Measurements from ENCODE around the gene GPS2. TPM values are rescaled to one million over a fixed set of nuclear protein-coding genes. Genes with fewer than 3 reads are reported as not detected.

The GPS2 gene
- total RNA-seq, 1 donor from 2014 or later = 35.3 TPM

GRCh38 chr17:7293159-7293558 lies 22.0 kb downstream of the GPS2 start:
- DNase-seq = no peak

- peak; percentile 27 for DNase-seq
Observed at GRCh38 chr17:7292729-7293128, 22.4 kb downstream of the GPS2 start.

DNA sequence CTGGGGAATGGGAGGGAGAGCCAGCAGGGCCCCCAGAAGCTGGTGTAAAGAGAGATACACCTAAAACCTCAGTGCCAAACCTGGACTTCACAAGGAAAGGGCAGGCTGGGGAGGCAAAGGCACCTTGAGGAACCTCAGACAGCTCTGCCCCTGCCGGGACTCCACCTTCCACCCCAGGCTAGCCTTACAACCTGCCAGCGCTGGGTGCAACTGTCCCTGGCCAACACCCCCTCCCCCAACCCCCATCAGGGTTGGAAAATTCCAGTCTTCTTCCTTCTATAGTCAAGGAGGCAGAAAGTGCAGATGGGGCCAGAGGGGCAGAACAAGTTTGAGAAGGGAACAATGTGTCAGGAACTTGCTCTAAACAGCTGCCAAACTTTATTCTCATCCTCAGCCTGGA lies 23.0 kb downstream of the GPS2 start:
- no peak for DNase-seq

GRCh38 chr17:7290685-7291084 lies 24.5 kb downstream of the GPS2 start:
- DNase-seq = no peak

DNA sequence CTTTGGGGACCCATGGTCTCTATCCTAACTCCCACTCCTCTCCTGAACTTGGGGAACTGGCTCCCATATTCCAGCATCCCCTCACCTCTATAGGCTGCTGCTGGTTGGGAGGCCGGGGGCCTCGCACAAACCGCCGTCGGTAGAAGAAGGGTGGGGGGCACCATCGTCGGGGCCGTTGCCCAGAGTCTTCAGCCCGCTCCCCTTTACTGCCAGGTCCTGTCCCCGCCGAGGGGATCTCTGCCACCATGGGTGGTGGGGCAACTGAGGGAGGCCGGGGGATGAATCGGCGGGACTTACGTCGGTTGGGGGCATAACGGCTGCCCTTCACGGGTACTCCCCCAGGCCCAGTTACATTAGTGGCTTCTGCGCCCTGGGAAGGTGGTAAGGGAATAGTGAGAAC lies 25.0 kb downstream of the GPS2 start:
- no peak for DNase-seq

- no peak for DNase-seq
Observed at GRCh38 chr17:7289256-7290032, 25.7 kb downstream of the GPS2 start.

GRCh38 chr17:7285679-7286078 lies 29.5 kb downstream of the GPS2 start:
- no peak for DNase-seq

- no peak for DNase-seq
Observed at GRCh38 chr17:7284911-7285310, 30.2 kb downstream of the GPS2 start.

DNA sequence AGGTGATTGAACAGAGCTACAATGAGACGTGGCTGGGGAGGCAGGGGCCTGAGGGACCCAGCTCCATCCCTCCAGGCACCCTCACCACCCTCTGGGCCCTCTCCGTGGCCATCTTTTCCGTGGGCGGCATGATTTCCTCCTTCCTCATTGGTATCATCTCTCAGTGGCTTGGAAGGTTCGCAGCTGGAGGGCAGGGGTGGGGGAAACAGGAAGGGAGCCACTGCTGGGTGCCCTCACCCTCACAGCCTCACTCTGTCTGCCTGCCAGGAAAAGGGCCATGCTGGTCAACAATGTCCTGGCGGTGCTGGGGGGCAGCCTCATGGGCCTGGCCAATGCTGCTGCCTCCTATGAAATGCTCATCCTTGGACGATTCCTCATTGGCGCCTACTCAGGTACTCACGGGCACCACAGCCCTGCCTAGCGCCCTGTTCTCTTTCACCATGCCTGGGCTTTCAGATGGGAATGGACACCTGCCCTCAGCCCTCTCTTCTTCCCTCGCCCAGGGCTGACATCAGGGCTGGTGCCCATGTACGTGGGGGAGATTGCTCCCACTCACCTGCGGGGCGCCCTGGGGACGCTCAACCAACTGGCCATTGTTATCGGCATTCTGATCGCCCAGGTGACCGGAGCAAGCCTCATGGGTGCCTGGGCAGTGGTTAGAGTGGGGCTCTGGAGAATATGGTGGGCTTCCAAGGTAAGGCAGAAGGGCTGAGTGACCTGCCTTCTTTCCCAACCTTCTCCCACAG lies 31.5 kb downstream of the GPS2 start:
- no peak for DNase-seq

GRCh38 chr17:7282752-7283321 lies 32.3 kb downstream of the GPS2 start:
- no peak for DNase-seq

DNA sequence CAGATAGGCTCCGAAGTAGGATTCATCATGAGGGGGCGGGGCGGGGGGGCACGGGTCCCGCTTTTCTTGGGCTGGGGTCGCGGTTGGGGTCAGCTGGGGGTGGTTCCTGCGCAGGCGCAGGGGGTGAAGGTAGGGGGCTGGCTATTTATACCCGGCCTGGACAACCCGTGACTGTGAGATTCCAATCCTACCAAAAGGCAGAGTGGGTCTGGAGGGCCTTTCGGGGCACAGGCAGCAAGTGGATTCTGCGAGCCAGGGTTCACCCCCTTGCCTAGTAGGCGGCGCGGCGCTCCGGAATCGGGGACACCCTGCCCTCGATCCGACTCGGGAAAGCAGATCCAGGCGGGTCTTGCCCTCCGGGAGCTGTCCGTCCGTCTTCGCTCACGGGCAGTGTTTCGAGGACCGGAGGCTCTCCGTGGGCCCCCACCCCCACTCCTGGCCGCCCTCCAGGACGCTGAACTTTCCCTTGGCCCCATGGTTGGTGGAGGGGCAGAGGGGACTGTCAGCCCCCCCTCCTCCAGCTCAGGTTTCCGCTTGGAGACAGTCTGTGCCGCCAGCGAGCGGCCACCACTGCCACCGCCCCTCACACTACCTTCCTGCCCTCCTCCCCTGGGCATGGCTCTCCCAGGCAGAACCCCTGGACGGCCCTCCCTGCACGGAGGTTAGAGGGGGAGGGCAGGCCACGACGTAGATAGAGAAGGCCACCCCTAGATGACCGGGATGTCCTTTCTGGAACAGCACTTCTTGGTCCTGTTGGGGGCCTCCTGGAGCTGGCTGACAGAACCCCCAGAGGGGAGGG lies 33.0 kb downstream of the GPS2 start:
- peak; percentile 65 for DNase-seq

GRCh38 chr17:7281074-7281952 lies 33.8 kb downstream of the GPS2 start, which contains the start of gene SLC2A4:
TSS of gene SLC2A4 (plus strand) at chr17:7281718. CDS start at chr17:7281935, 217 bp downstream.
- DNase-seq = peak; percentile 97

- peak; percentile 90 for DNase-seq
Observed at GRCh38 chr17:7280519-7281073, 34.6 kb downstream of the GPS2 start.

DNA sequence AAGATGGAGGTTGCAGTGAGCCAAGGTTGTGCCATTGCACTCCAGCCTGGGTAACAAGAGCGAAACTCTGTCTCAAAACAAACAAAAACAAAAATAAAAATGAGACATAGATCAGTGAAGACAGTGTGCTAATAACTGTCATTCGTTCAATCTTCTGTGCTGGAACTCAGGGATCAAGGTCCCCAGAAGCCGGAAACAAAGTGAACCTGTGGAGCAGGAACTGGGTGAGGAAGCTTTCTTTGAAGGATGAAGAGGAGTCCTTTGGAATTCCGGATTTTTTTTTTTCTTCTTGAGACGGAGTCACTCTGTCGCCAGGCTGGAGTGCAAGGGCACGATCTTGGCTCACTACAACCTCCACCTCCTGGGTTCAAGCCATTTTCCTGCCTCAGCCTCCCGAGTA lies 35.7 kb downstream of the GPS2 start:
- no peak for DNase-seq

GRCh38 chr17:7266784-7267183 lies 48.4 kb downstream of the GPS2 start:
- no peak for DNase-seq

- DNase-seq = no peak
Observed at GRCh38 chr17:7263801-7264078, 51.4 kb downstream of the GPS2 start.

DNA sequence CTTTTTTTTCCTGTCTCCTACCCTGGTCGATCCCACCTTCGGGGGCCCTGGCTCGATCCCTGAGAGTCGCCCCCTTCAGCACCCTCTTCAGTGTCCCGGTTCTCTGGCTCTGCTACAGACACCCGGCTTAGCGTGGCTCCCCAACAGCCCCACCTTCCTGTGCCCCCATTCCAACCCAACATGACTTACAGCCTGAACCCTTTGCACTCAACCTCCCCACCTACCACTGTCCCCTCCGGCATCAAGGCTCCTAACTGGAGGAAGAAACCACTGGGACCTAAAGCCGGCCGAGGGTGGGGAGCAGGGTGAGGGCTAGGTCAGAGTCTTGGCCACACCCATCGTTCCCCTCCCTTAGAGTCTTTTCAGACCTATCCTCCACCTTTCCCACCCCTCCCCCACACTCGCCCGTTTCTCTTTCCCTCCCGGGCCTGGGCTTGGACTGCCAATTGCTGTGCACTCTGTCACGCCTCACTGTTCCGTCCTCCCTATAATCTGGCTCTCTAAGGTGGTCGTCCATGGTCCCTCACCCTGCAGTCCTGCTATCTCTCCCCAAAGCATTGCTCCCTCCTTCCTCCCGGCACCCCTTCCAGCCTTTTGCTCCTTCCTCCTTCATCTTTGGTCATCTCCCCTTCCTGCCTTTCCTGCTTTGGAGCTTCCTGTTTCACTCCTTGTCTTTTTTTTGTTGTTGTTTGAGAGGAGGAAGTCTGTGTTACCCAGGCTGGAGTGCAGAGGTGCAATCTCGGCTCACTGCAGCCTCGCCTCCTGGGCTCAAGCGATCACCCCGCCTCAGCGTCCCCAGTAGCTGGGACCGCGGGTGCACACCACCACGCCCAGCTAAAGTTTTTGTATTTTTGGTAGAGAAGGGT lies 52.0 kb downstream of the GPS2 start:
- DNase-seq = no peak
